Measurements from ENCODE around the gene DHX29. TPM values are rescaled to one million over a fixed set of nuclear protein-coding genes. Genes with fewer than 3 reads are reported as not detected.

Gene DHX29
- total RNA-seq, 1 experiment from 2014 or later = 28.4 TPM

DNA sequence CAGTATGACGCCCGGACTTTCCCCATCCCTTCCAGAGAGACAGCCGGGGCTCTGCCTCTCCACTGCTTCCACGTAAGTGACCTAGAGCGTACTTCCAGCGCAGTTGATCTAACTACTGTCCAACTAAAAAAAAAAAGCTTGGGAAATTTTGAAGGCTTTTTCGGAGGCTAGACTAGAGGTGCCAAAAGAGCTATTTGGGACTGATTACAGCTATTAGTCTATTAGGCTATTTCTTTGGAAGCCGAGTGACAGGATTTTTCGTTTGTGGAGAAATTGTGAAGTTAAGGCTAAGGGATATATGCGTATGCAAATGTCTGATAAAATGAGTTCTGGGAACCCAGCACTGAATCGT, 75.6 kb downstream of the DHX29 start:
- peak overlapping the region; percentile 45; the same call in 1 of the 2 replicates for H3K4me3 ChIP-seq (ENCODE audit: insufficient read depth, low read depth, low read length)
- H3K27me3 ChIP-seq (ENCODE audit: control insufficient read depth, insufficient read depth, low read length) = peaks cover 92% of the 10 kb centered on the region
- no peaks in the 10 kb centered on the region for H3K36me3 ChIP-seq (replicated peaks; ENCODE audit: control insufficient read depth, insufficient read depth, low read length)
- no peak for DNase-seq

DNA sequence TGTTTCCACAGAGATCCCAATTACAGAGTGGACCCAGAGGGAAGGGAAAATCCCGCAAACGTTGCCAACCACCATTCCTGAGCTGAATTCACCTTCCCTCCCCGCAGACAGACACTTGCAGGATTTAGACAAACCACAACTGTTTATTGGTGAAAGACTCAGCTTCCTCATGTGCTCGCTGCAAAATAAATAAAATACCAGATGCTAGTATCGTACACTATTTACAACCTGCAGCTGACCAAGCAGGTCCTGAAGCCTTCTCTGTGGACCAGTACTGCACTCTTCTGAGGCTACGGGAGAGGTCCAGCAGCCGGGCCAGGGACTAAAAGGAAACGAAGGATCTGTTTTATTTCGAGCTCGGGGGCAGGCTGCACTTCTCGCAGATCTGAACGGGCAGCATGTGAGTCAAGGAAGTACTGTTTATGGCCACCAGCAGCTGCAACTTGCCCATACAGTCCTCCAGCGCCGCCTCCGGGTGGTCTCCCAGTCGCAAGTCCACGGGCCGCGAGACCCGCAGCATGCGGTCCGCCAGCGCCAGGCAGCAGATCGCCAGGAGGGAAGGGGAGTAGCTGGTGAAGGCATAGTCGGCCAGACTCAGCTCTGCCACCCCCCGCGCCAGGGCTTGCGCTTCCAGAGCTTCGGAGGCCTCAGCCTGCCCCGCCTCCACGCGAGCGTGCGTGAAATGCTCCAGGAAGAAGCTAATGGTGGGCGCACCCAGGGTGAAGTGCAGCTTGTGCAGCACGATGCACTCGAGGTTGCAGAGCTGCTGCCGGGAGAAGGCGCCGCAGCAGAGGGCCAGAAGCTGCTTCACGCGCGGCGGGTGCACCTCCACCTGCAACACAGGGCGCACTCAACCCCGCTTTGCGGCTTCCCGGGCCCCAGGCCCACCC, 76.2 kb downstream of the DHX29 start:
- Histone ChIP-seq H3K4me3 (ENCODE audit: insufficient read depth, low read depth, low read length) (no peak overlapping the region; the same call in 1 of the 2 replicates), H3K27me3 (ENCODE audit: control insufficient read depth, insufficient read depth, low read length) (peaks cover 94% of the 10 kb centered on the region), H3K36me3 (replicated peaks; ENCODE audit: control insufficient read depth, insufficient read depth, low read length) (no peaks in the 10 kb centered on the region)
- DNase-seq = peak; percentile 63

DNA sequence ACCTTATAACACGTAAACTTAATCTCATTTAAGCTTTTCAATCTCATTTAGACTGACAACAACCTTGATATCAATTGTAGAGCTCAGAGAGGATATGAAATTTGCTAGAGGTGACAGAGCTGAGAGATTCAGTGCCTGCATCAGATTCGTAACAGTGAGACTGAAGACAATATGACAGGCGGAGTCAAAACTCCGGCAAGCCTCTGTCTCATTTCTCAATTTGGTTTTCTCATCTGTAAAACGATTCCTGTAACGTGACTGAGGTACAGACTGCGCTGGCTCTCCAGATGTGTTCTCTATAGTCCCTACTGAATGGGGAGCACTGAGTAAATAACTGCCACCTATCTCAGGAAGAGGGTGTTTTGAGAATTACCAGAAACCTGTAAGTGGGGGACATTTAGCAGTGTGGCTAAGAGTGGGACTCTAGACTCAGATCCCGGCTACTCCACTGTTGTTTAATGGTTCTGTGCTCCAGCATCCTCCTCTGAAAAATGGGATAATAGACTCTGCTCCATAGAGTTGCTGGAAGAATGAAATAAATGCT, 77.3 kb downstream of the DHX29 start:
- DNase-seq = no peak
- Histone ChIP-seq H3K4me3 (ENCODE audit: insufficient read depth, low read depth, low read length) (no peak overlapping the region), H3K36me3 (replicated peaks; ENCODE audit: control insufficient read depth, insufficient read depth, low read length) (no peaks in the 10 kb centered on the region), H3K27me3 (ENCODE audit: control insufficient read depth, insufficient read depth, low read length) (peaks cover 99% of the 10 kb centered on the region)

DNA sequence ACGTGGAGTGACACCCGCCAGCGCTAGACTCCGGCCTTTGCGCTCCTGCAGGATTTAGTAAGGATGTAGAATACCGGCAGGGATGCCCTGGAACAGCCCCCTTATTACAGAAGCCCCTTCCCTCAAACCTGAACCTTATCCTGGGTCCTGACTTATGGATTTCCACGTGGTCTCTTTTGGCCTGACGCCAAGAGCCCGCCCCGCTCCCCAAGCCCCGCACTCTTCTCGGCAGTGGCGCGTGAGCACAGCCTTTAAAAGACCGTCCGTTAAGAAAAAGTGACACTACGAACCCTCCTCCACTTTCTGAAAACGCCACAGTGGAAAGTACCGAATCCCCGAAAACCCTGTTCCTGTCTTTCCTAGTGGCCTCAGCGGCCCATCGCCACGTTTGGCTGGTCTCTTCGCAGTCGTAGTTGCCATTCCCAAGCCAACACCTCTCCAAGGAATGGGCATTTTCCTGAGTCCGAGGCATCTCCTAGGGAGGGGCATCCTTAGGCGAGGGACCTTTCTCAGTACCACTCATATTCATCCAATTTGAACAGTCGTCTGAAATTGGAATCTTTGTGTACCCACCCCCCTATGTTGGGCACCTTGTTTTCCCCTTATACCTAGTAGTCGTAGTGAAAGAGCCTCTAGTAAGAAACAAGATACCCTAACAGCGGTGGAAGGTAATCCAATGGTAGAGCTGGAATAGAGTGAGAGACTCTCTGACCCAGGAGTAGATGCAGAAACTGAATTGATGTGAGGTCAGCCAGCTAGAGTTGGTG, 79.6 kb downstream of the DHX29 start:
- H3K4me3 ChIP-seq (ENCODE audit: insufficient read depth, low read depth, low read length) = peak overlapping the region; percentile 47
- H3K27me3 ChIP-seq (ENCODE audit: control insufficient read depth, insufficient read depth, low read length) = peaks cover 99% of the 10 kb centered on the region
- peak; percentile 38 for DNase-seq
- no peaks in the 10 kb centered on the region for H3K36me3 ChIP-seq (replicated peaks; ENCODE audit: control insufficient read depth, insufficient read depth, low read length)

DNA sequence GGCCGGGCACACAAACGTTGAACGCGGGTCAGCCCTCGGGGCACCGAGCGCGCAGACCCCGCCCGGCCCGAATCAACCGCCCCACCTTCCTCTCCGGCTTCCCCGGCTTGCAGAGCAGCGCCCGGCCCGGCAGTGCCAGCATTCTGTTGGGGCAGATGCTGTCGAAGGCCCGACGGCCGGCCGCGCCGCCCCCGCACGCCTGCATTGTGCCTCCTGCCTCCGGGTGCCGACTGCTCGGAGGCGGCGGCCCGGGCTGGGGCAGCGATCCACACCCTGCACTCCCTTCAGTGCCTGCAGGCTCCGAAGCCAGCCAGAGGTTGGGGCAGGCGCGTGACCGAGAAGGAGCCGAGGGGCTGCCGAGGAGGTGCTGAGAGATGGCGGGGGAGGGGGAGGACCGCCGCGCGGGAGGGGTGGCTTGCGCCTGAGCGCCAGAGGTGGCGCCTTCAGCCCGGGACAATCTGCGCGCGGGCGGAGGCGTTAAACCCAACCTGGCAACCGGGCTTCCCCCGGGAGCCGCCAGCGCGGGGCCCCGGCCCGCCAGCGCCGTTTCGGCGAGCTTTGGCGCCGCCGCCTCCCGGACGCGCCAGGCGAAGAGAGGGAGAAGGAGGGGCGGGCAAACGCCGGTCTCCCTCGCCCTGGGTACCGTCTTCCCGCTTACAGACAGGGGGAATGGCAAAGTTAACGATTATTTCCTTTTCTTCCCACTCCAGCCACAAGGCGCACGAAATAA, 80.4 kb downstream of the DHX29 start, which contains the start of gene MCIDAS:
Gene MCIDAS, minus strand, starts transcription at position 382 of the 730 bp plus-strand sequence. Its CDS starts 177 bp downstream, at position 205.
- Histone ChIP-seq H3K4me3 (ENCODE audit: insufficient read depth, low read depth, low read length) (peak within 1 kb of the TSS; percentile 47), H3K27me3 (ENCODE audit: control insufficient read depth, insufficient read depth, low read length) (peaks cover 99% of the 10 kb centered on the region), H3K36me3 (replicated peaks; ENCODE audit: control insufficient read depth, insufficient read depth, low read length) (no peaks in the 10 kb centered on the region)
- DNase-seq = peak; percentile 96

DNA sequence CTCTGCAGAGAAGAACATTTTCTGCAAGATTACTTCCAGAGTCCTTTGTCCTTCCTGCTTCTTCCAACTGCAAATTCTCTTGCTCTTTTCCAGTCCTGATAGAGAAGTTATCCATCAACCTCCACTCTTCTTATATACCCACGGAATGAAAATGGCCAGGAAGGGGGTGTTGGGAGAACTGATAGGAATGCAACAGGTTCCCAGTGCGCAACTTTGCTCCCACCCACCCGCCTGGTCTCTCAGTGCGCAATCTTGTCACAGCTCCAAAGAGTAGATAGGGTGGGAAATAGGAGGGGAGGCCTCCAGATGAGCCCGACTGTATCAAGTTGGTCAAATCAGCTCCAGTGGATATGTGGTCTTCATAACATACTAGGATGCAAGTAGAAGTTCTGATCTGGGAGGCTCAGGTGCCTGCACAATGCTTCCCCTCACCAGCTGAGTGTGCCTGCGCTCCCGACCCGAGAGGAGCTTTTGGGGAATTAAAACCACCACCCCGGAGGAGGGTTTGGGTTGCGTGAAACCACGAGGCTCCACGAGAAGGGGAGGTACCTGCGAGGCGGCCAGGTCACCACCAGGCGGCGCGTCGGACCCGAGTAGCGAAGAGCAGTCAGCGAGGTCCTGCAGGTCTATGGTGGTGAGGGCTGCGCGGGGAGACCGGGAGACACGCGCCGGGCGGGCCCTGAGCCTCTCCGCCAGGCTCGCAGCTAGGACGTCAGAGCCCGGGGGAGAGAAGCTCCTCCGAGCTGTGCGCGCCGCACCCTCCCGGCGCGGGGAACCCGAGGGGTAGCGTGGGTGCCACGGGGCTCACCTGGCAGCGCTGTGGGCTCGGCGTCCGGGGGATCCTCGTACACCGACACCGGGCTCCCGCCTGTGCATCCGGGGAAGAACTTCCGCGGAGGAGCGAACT, 81.2 kb downstream of the DHX29 start:
- H3K4me3 ChIP-seq (ENCODE audit: insufficient read depth, low read depth, low read length) = peak overlapping the region; percentile 47
- DNase-seq = peak; percentile 92
- peaks cover 99% of the 10 kb centered on the region for H3K27me3 ChIP-seq (ENCODE audit: control insufficient read depth, insufficient read depth, low read length)
- H3K36me3 ChIP-seq (replicated peaks; ENCODE audit: control insufficient read depth, insufficient read depth, low read length) = no peaks in the 10 kb centered on the region

DNA sequence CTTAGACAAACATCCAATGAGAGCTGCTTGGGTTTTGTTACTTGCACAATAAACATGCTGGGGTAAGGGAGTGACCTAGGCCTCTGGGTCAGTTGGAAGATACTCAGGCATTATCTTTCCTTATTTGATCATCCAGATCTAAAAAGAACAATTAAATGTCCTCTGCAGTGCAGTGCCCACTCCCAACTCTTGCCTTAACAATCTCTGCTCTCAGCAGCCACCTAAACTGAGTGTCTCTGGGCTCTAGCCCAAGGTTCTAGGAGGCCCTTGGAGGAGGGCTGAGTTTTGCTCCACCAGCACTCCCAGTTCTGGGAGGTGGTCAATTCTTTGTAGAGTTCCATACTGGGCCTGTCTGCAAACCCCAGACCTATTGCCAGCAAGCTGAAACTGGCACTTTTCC, 82.1 kb downstream of the DHX29 start:
- H3K27me3 ChIP-seq (ENCODE audit: control insufficient read depth, insufficient read depth, low read length) = peaks cover 99% of the 10 kb centered on the region
- no peaks in the 10 kb centered on the region for H3K36me3 ChIP-seq (replicated peaks; ENCODE audit: control insufficient read depth, insufficient read depth, low read length)
- no peak overlapping the region for H3K4me3 ChIP-seq (ENCODE audit: insufficient read depth, low read depth, low read length)
- DNase-seq = no peak

DNA sequence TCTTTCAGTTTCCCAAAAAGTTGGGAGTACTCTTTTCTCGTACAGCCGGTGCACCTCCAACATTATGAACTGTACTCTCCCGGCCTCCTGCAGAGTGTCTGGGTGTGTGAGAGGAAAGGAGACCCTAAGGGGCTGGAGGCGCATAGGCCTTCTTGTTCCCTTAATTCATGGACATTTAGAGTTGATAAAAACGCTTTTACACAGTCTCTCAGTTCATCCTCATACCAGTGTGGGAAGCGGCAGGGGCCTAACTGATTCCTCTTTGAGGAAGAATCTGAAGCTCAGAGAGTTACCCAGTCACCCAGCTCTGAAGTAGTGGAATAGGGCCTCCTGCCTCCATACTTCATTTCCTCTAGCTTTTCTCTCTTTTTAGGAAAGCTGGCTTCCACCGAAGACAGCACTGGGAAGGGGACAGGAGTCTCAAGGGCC, 83.7 kb downstream of the DHX29 start:
- no peak for DNase-seq
- H3K36me3 ChIP-seq (replicated peaks; ENCODE audit: control insufficient read depth, insufficient read depth, low read length) = no peaks in the 10 kb centered on the region
- no peak overlapping the region for H3K4me3 ChIP-seq (ENCODE audit: insufficient read depth, low read depth, low read length)
- peaks cover 100% of the 10 kb centered on the region for H3K27me3 ChIP-seq (ENCODE audit: control insufficient read depth, insufficient read depth, low read length)

DNA sequence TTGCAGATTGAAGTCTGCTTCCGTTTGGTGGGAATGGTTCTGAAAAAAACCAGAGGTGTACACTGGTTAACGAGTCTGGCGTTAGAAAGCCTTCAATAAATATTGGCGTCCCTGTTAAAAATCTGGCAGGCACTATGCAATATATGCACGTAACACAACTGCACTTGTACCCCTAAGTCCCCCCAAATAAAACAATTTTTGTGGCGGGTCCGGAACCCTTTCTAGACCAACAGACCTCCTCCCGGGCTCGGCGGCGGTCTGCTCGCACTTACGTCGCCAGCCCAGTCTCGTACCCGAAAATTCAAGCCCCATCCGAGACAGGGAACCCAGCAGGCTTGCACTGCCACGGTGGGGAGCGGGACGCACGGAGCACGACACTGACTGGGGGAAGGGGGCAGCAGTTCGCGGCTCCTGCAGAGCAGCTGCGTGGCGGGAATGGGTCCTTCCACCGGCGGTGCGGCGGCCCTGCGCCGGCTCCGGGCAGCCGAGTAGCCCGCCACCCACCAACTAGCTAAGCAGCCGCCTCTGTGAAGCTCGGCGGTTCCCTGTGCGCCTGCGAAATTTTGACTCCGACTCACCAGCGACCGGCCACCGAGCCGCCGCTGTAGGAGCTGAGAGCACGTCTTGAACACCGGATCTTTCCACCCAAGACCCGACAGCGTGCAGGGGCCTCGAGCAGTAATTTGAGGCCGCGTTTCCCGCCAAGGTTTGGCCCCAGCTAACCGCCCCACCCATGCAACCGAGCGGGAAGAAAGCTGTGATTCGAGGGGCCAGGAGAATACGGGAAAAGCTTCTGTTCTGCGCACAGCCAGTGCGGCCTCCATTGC, 84.3 kb downstream of the DHX29 start:
- Histone ChIP-seq H3K4me3 (ENCODE audit: insufficient read depth, low read depth, low read length) (peak overlapping the region; percentile 19; the same call in 1 of the 2 replicates), H3K27me3 (ENCODE audit: control insufficient read depth, insufficient read depth, low read length) (peaks cover 96% of the 10 kb centered on the region), H3K36me3 (replicated peaks; ENCODE audit: control insufficient read depth, insufficient read depth, low read length) (no peaks in the 10 kb centered on the region)
- DNase-seq = peak; percentile 80

DNA sequence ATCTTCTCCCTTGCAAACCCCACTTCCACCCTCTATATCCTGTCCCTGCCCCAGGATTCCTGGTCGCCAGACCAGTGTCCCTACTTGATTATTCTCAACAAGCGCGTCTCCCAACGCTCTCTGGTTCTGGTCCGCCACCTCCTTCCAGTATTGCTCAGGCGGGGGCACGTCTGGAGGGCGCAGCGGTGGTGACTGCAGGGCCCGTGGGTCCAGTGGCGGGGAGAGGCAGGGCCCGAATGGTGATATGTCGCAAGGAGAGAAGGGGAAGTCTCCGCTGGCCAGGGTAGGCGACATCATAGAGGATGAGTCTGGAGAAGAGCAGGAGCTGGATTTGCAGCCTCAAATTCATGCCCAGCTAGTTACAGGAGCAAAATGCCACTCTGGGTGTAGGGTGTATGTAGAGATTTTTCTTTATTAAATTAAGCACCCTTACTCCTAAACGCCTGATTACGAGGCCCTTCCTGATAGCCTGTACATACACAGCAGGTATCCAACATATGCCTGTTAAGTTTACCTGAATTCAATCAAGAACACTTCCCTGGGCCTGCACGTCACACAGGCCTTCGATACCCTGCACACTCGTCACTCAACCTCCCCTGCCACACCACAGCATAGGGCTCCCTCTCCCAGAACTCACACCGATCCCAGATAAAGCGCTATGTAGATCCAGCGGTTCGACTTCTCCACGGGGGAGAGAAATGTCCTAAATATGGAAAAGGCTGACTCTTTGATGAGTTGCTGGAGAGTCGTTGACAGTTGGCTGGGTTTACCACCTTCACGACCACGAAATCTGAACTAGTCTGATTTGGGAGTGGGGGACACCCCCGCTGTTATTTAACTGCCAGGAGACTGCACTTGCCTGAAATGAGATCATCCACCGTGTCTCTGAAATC, 85.2 kb downstream of the DHX29 start:
- no peak overlapping the region for H3K4me3 ChIP-seq (ENCODE audit: insufficient read depth, low read depth, low read length)
- DNase-seq = peak; percentile 61

DNA sequence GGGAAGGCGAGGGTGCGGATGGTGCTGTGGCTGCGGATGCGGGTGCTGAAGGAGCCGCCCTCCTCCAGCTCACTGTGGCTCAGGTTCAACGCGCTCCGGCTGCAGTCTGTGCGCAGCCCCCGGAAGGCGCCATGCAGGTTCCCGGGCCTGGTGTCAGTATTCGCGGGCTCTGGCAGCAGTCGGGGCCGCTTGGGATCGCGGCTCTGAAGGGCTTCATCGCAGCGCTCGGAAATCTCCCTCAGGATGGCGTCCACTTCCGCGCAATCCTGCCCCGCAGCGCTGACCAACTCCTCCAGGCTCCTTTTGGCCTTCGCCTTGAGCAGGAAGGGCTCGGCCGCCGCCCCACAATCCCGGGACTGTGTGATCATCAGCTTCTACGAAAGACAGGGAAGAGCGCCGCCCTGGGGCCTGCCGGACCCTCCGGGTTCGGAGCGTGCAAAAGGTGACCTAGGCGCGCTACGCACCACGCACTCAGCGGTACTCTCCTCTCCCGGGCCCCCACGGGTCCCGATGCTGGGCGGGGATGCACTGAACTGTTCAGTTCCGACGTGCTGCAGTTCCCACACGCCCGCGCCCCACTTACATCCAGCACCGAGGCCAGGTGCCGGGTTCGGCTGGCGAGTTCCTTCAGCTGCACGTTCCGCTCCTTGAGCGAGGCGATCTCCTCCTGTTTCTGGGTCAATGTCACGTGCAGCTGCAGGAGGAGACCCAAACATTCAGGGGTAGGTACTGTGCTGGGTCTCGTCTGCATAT, 86.9 kb downstream of the DHX29 start:
- no peaks in the 10 kb centered on the region for H3K36me3 ChIP-seq (replicated peaks; ENCODE audit: control insufficient read depth, insufficient read depth, low read length)
- H3K27me3 ChIP-seq (ENCODE audit: control insufficient read depth, insufficient read depth, low read length) = peaks cover 79% of the 10 kb centered on the region
- peak; percentile 89 for DNase-seq
- peak overlapping the region; percentile 52 for H3K4me3 ChIP-seq (ENCODE audit: insufficient read depth, low read depth, low read length)

More for the DNA sequence above, 85.2 kb downstream of the DHX29 start:
- peaks cover 94% of the 10 kb centered on the region for H3K27me3 ChIP-seq (ENCODE audit: control insufficient read depth, insufficient read depth, low read length)
- H3K36me3 ChIP-seq (replicated peaks; ENCODE audit: control insufficient read depth, insufficient read depth, low read length) = no peaks in the 10 kb centered on the region
